NCI-H82 treated with DMSO at 0.1 percent for 48 hours (cell line): ENCODE measurements around the gene SHFL.
A peak's percentile ranks its signal among the peaks of the same experiment; 100 is the strongest.

Experiments used
- DNase-seq: peaks from one replicate; lab custom pipeline; 2025; ENCODE audit not compliant: unreplicated experiment; lab: John Stamatoyannopoulos, UW

The SHFL gene

DNA sequence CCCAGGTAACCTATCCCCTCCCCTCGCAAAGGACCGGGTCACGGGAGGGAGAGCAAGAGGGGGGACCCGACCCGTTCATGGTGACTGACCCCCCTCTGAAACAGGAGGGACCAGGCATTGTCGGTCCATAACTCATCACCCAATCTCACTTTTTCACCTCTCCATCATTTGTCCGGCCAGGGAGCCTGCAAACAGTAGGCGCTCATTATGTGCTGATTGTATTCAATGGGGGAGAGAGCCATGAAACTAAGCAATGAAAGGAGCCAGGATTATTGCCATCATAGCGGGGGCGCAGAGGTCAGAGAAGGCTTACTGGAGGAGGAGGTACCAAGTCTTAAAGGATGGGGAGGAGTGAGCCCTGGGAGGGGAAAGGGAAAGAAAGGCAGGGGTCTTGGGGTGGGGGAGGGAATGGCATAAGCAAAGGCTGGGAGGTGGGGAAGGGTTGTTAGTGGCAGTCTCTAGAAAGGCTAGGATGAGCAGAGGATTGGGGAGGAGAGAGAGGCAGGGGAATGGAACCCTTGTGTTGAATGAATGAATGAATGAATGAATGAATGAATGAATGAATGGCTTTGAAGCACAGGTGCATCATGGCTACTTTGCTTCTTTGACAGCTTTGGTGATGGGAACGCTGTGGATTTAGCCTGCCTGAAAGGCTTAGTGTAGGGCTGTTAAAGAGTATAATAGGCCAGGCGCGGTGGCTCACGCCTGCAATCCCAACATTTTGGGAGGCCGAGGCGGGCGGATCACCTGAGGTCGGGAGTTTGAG lies 1.4 kb downstream of the SHFL start:
- DNase-seq: no peak

DNA sequence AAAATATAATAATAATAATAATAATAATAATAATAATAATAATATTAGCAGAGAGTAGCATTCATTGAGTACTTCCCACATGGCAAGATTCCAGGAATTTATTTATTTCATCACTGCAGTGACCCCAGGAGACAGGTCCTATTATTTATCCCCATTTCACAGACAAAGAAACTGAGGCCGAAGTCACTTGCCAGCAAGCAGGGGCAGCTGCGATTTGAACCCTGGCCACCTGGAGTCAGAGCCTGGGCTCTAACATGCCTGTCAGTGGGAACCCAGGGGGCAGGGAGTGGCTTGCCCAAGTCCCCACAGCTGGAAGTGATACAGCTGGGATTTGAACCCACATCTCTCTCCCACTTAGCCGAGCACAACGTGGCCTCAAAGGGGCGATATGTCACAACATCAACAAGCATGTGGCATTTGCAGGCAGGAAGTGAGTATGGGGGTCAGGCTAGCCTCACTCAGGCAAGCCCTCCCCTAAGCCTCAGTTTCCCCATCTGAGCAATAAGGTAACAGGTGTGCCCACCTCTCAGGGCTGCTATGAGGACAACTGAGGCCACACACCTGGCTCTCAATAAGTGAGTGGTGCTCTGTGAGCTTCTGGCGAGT lies 2.9 kb downstream of the SHFL start:
- DNase-seq: no peak

DNA sequence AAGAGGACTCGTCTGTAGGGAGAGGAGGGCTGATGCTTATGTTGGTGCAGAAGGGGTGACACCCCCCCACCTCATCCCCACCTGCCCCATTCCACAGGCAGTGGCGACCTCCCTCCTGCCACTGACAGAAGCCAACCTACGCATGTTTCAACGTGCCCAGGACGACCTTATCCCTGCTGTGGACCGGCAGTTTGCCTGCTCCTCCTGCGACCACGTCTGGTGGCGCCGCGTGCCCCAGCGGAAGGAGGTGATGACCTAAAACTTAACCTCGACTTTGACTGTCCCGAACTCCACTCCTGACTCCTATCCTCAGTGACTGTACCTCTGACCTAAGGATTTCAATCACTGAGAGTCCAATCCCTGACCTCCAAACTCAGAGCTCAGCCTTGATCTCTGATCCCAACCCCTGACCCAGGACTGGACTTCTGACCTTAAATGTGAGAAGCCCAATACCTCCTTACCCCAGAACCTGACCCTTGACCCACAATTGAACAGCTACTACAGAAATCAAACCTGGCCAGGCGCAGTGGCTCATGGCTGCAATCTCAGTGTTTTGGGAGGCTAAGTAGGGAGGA lies 3.8 kb downstream of the SHFL start:
- DNase-seq: no peak

DNA sequence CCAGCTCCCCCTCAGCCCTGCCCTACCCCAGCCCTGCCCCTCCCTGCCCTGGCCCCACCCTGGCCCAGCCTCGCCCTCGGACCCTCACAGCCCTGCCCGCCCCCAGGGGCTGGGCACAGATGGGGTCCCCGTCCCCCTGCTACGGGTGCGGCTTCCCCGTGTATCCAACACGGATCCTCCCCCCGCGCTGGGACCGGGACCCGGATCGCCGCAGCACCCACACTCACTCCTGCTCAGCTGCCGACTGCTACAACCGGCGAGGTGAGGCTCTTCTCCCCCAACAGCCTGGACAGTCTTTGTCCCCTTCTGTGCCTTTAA lies 5.2 kb downstream of the SHFL start:
- no peak for DNase-seq

DNA sequence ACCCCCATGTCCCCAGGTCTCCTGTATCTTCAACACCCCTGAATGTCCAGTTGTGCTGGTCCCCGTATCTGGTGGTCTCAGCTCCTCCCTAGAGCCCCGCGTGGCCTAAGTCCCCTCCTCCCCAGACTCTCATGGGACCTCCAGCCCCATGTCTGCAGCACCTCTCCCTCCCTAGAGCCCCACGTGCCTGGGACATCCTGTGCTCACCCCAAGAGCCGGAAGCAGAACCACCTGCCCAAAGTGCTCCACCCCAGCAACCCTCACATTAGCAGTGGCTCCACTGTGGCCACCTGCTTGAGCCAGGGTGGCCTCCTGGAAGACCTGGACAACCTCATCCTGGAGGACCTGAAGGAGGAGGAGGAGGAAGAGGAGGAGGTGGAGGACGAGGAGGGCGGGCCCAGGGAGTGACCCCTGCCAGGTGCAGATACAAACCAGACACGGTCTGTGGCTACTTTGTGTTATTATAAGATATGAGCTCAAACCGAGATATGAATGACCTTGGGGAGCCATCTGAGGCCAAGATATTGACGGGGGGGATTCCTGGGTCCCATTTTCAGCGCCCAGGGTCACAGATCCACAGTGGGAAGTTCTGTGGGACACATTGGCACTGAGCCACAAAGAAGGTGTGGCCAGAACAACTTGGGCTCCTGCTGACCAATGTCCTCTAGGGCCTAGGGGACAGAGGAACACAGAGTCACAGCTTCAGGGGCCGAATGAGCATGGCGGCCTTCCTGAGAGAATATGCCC lies 6.0 kb downstream of the SHFL start:
- DNase-seq: no peak

DNA sequence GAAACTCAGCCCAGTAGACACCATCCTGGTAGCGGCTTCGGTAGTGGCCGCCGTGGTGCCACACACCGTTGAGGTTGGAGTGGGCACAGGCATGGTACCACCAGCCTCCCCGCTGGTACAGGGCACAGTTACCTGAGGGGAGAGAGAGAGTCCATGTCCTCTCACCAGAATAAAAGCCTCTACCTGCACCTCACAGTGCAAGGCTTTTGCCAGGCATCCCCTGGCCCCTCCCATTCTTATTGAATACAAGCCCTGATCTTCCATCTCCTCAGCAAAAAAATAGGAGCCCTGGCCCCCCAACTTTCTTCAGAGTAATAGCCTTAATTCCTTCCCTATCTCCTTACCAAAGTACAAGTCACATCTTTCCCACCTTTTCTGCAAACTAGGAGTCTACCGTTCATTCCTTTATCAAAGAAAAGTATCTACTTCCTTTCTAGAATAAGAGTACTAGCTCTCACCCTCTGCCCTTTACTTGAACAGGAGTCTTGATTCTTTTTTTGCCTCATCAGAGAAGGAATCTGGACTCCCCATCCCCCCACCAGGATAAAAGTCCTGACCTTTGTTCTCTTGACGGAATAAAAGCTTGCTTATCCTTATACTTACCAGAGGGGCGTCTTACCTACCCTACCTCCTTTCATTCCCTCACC lies 6.7 kb downstream of the SHFL start:
- no peak for DNase-seq

DNA sequence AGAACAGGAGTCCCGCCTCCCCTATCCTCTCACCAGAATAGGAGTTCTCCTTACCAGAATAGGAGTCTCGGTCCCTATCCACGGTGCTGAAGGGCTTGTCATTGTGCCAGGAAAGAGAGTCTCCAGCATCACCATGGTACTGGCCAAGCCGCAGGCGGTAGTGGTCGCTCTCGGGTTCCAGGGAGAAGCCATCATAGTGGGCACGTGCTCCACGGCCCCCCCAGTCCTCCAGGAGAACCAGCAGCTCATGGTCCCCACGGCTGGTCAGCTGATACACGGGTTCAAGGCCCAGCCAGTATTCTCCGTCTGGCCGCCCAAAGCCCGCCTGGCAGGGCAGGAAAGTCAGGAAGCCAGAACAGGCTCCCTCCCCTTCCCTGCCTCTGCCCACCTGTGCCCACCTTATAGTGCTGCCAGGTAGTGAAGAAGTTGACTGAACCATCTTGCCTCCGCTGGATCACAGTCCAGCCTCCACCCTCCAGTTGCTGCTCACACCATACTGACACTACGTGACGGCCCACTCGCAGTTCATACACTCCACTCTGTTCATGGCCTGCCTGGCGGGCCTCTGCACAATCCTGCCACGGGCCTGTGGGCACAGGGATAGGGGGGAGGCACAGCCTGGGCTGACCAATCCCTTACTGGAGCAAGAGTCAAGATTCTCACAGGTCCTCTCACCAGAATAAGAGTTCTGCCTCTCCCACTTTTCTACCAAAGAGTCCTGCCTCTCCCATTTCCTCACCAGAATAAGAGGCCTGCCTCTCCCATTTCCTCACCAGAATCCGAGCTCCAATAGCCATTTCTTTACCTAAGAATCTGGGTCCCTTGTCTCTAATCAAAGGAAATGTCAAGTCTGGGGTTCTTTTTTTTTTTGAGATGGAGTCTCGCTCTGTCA lies 7.4 kb downstream of the SHFL start:
- DNase-seq: no peak

DNA sequence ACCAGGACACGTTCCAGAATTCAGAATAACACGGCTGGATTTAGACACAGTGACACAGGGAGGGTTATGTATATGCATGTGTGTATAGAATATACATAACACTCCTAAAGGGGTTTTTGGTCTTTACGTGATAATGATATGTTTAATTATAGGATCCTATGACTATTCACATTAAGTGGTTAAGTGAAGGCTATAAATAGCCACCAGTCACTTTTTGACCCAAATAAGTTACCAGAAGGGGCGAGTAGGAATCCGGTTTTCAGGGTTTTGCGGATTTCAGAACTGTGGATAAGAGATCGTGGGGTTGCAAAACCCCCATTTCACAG lies 9.5 kb downstream of the SHFL start:
- DNase-seq: no peak

DNA sequence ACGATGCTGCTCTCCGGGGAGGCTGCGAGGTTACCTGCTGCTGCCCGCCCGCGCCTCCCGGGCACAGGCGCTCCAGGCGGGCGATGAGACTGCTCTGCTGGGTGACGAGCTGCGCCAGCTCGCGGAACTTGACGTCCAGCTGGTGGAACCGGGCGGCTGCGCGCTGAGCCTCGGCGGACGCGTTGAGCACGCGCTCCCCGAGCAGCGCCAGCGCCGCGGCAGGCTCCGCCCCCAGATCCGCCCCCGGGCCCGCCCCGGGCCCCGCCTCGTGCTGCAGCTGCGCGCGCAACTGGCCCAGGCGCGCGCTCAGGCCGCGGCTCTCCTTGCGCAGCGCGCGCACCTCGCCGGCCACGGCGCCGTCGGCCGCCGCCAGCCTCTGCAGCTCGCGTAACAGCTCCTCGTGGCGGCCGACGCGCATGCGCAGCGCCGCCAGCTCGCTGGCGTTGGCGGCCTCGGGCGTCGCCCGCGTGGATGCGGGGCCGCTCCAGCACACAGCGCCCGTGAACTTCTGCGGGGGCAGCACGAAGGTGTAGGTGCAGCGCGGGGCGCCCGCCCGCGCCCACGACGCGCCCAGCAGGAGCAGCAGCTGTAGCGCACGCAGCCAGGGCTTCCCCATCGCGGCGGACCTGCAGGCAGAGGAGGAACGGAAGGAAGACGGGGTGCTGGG lies 10.0 kb downstream of the SHFL start:
- peak; percentile 31 for DNase-seq

DNA sequence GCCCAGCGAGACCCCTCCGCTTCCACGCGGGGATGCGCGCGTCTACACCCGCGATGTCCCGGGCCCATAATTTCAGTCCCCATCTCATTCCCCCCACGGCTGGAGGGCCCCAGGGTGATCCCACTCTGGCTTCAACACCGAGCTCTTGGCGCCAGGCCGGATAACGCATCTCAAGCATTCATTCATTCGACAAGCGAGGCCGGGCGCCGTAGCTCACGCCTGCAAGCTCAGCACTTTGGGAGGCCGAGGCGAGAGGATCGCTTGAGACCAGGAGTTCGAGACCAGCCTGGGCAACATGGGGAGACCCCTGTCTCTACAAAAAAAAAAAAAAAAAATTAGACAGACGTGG lies 10.5 kb downstream of the SHFL start:
- DNase-seq: no peak

DNA sequence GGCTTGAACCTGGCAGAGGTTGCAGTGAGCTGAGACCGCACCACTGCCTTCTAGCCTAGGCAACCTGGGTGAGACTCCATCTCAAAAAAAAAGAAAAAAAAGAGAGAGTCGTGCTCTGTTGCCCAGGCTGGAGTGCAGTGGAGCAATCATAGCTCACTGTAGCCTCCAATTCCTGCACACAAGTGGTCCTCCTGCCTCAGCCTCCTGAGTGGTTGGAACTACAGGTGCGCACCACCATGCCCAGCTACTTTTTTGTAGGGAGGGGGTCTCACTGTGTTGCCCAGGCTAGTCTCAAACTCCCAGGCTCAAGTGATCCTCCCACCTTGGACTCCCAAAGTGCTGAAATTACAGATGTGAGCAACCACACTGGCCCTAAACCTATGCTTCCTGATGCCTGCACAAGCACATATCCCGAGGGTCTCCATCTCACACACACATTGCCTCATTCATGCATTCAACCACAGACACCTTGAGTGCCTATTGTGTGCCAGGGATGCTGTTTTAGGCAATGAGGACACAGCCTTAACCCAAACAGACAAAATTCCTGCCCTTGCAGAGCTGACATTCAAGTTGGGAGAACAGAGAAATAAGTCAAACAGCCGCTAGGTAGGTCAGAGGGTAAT lies 14.2 kb downstream of the SHFL start:
- DNase-seq: no peak

DNA sequence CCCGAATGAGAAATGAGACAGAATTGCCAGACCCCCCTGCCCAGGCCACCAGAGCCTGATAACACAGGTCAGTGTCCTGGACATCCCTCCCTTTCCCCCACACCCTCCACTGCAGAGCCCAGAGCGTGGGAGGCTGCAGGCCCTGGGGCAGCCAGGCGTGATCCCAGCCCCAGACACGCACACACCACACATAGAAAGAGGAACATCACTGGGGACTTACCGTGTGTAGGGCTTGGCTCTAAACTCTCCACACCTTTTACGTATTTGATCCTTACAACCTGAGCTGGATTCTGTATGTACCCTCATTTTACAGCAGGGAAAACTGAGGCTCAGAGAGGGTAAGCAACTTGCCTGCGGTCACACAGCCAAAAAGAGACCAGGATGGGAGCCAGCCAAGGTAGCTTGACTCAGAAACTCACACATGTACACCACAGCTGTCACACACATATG lies 16.7 kb downstream of the SHFL start:
- no peak for DNase-seq

DNA sequence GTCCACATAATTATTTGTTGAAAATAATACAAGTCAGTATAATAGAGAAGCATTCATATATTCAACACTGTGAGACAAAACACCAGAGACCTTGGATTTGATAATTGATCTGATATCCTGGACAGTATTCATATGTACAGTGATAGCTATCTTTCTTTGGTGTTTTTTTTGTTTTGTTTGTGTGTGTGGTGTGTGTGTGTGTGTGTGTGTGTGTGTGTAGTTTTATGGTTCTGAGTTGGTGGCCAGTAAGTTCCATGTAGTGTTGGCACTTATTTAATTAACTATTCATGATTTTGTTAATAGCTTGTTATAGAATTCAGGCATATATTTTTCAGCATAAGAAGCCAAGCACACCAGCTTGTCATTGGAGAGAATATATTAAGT lies 18.0 kb downstream of the SHFL start:
- no peak for DNase-seq

DNA sequence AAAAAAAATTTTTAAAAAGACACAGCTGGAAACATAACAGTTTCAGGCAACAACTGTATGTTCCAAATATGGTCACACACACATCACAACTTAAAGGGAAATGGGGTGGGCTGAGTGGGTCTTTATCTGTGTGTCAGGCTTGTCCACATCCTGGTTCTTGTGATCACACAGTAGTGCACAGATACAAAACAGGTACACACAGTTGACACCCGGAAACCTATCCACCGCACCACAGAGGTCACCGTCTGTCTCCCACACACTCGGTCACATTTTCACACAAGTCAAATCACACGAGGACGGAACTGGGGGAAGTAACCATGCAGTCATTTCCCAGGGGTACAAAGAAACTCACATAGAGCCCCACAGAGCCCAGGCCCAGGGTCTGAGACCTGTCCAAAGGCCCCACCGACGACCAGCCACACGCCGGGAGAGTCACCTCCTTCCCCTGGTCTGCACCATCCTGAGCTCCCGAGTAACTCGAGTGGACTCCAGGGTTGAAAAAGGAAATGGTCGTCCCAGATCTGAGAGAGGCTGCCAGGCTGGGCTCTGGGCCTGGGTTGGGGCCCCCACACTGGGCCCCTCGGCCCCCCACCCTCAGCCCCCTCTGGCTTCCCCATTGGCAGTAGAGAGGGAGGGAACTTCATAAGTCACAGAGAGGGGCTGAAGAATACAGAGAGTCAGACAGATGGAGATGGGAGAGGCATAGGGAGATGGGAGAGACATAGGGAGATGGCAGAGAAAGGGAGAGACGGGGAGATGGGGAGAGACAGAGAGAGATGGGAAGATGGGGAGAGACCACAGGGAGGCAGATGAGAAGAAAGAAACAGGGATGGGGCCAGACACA lies 18.8 kb downstream of the SHFL start:
- no peak for DNase-seq

DNA sequence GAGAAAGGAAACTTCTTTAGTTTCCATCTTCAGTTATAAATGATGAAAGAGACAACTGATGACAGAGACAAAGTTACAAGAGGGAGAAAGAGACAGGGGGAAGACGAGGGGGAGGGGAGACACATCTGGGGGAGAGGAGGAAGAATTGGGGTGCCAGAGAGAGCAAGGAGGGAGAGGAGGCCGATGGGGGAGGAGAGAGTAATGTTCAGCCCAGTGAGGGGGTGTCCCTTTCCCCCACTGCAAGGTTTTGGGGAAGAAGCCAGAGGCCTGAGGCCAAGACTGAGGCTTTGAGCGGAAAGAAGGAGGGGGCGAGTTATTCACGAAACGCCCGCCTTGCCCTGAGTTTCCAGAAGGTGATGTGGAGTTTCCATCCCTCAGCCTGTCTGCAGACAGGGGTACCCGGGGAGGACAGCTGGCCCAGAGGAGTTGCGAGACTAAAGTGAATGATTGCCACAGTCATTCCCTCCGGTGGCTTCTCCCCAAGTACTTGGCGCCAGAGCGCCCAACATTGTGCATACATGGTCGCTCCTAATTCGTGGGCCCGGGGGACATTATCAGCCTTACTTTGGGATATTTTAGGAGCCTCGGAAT lies 19.5 kb downstream of the SHFL start:
- no peak for DNase-seq

DNA sequence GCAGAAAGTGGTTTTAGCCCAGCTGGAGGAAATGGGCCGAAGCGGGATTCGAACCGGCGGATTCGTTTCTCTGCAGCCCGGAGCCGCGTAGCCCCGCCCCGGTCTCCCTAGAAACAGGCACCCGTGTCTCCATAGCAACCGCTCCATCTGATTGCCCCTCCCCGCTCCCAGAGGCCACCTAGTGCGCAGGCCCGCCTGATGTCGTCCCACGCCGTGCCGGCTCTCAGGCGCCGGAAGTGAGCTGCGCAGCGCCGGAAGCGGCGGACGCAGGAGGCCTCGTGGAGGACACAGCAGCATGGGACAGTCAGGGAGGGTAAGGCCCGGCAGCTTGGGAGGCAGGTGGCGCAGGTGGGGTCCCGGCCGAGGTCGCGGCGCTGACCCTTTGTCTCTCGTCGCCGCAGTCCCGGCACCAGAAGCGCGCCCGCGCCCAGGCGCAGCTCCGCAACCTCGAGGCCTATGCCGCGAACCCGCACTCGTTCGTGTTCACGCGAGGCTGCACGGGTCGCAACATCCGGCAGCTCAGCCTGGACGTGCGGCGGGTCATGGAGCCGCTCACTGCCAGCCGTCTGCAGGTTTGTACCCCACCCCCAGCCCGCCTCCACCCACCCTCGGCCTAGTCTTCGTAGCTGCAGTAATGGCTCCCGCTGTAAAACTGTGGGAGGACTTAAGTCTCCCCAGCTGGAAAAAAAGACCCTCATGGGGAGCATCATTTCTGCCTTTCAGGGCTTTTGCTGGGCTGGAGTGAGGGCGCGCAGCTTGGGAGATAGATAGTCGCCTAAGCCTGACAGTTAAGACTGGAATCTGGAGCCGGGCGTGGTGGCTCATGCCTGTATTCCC lies 20.2 kb downstream of the SHFL start, which contains the start of gene PPAN:
PPAN (plus strand) TSS at position 263 of the 837 bp plus-strand sequence; CDS start at position 296, 33 bp downstream.
- DNase-seq: peak; percentile 90

DNA sequence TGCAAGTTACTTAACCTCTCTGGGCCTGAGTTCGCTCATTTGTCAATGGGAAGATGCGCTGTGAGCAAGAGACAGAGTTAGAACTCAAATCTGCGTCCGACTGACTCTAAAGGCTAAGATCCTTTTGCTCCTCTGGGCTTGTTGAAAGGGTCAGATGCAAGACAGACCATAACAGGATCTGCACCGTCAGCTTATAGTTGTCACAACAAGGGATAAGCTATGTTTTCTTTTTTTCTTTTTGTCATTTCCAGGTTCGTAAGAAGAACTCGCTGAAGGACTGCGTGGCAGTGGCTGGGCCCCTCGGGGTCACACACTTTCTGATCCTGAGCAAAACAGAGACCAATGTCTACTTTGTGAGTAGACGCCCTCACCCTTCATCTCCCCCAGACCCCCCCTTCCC lies 21.1 kb downstream of the SHFL start:
- no peak for DNase-seq
